A673 (cell line): ENCODE measurements around the gene MXRA8. TPM values are rescaled to one million over a fixed set of nuclear protein-coding genes. Genes with fewer than 3 reads are reported as not detected.

Experiments
- BruUV-seq: library from RNA; stranded (reverse); fragments of 400-500 nt; replicated peaks from 2 replicates; lab custom pipeline; 2021; lab: Mats Ljungman, UMichigan
- CTCF ChIA-PET: fragments of 300-600 bp; sonication (Branson Sonifier 250); formaldehyde crosslinking; loops from one replicate; lab custom pipeline; 2022; ENCODE audit warnings: antibody characterized with exemption; lab: Charles Lee
- POLR2A ChIA-PET: fragments of 300-600 bp; sonication (Branson Sonifier 250); formaldehyde crosslinking; loops from one replicate; lab custom pipeline; 2022; ENCODE audit warnings: antibody characterized with exemption; ENCODE audit not compliant: low non-redundant PET; lab: Charles Lee
- DNase-seq: peaks from one replicate; pipeline ENCODE4 v3.0.0-alpha.2; 2015; ENCODE audit warnings: low spot score
- H3K27ac ChIP-seq: fragments of 200-600 bp; sonication (generic); 2 replicates; pipeline ENCODE4 v1.5.1; 2016; ENCODE audit warnings: mixed run types, low read depth, mild to moderate bottlenecking, mixed read lengths, antibody characterized with exemption, low read length; ENCODE audit not compliant: poor library complexity, severe bottlenecking
- H3K27me3 ChIP-seq: fragments of 200-600 bp; sonication (generic); replicated peaks from 2 replicates; pipeline ENCODE4 v1.6.1; 2017; ENCODE audit warnings: mixed run types, low read depth, mild to moderate bottlenecking, mixed read lengths, antibody characterized with exemption, low read length; ENCODE audit not compliant: insufficient read depth, poor library complexity
- H3K36me3 ChIP-seq: fragments of 200-600 bp; sonication (generic); 2 replicates; pipeline ENCODE4 v1.6.1; 2016; ENCODE audit warnings: mixed run types, mild to moderate bottlenecking, mixed read lengths, antibody characterized with exemption, low read length; ENCODE audit not compliant: insufficient read depth, poor library complexity, severe bottlenecking
- H3K4me1 ChIP-seq: fragments of 200-600 bp; sonication (generic); 2 replicates; pipeline ENCODE4 v1.6.1; 2017; ENCODE audit warnings: mixed run types, mild to moderate bottlenecking, mixed read lengths, antibody characterized with exemption, low read length; ENCODE audit not compliant: insufficient read depth, poor library complexity, severe bottlenecking
- H3K4me3 ChIP-seq: fragments of 200-600 bp; sonication (generic); 2 replicates; pipeline ENCODE4 v1.5.1; 2016; ENCODE audit warnings: low read depth, mixed run types, mild to moderate bottlenecking, mixed read lengths, low read length; ENCODE audit not compliant: poor library complexity, severe bottlenecking
- H3K9me3 ChIP-seq: fragments of 200-600 bp; sonication (generic); 2 replicates; pipeline ENCODE4 v1.6.1; 2016; ENCODE audit warnings: mixed run types, low read depth, mild to moderate bottlenecking, mixed read lengths, antibody characterized with exemption, low read length; ENCODE audit not compliant: poor library complexity, severe bottlenecking
- EZH2 ChIP-seq: fragments of 200-600 bp; sonication (generic); IDR thresholded peaks from 2 replicates; pipeline ENCODE4 v1.6.1; 2017; ENCODE audit warnings: borderline replicate concordance, low read depth, mild to moderate bottlenecking, mixed read lengths, antibody characterized with exemption, low read length; ENCODE audit not compliant: poor library complexity, severe bottlenecking
- intact Hi-C: fragments of 100-400 bp; cut with micrococcal nuclease; formaldehyde crosslinking; loops from one replicate; pipeline ENCODE4 v1.10.0; 2022; ENCODE audit not compliant: unreplicated experiment
- total RNA-seq: library from RNA; stranded (reverse); gene quantifications from 2 replicates; pipeline ENCODE4 v1.2.3, GENCODE V29; 2021
- TF ChIP-seq, protein P1 (sequence below): fragments of 300-800, 200-600 bp; sonication (generic); conservative IDR thresholded peaks from 2 replicates; pipeline ENCODE4 v1.5.1; 2017; ENCODE audit warnings: low read depth, mild to moderate bottlenecking, antibody characterized with exemption, low read length, moderate library complexity, mixed read lengths

MXRA8 gene
- total RNA-seq, 1 experiment from 2014 or later, result 0.73 TPM

GRCh38 chr1:1352786-1353388 lies 5.5 kb downstream of the MXRA8 start:
- intact Hi-C loops, result no loop called here
- BruUV-seq, result no TSS peak

GRCh38 chr1:1351511-1352427 lies 6.6 kb downstream of the MXRA8 start:
- Histone ChIP-seq H3K36me3 (no peaks in the 10 kb centered on the region), H3K27me3 (peaks cover 5% of the 10 kb centered on the region), H3K27ac (no peak overlapping the region), H3K4me3 (no peak overlapping the region), H3K4me1 (peaks cover 3% of the 10 kb centered on the region), H3K9me3 (no peaks in the 10 kb centered on the region)
- CTCF ChIA-PET, result no interaction called here
- TF ChIP-seq, protein P1, sequence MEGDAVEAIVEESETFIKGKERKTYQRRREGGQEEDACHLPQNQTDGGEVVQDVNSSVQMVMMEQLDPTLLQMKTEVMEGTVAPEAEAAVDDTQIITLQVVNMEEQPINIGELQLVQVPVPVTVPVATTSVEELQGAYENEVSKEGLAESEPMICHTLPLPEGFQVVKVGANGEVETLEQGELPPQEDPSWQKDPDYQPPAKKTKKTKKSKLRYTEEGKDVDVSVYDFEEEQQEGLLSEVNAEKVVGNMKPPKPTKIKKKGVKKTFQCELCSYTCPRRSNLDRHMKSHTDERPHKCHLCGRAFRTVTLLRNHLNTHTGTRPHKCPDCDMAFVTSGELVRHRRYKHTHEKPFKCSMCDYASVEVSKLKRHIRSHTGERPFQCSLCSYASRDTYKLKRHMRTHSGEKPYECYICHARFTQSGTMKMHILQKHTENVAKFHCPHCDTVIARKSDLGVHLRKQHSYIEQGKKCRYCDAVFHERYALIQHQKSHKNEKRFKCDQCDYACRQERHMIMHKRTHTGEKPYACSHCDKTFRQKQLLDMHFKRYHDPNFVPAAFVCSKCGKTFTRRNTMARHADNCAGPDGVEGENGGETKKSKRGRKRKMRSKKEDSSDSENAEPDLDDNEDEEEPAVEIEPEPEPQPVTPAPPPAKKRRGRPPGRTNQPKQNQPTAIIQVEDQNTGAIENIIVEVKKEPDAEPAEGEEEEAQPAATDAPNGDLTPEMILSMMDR, result no peak
- no peak for TF ChIP-seq EZH2
- BruUV-seq, result no TSS peak
- POLR2A ChIA-PET, result no interaction called here
- intact Hi-C loops, result no loop called here
- DNase-seq, result no peak

More at GRCh38 chr1:1352786-1353388, 5.5 kb downstream of the MXRA8 start:
- DNase-seq, result no peak
- no peak for TF ChIP-seq EZH2
- TF ChIP-seq, protein P1, result no peak
- no peaks in the 10 kb centered on the region for H3K36me3 ChIP-seq
- no peaks in the 10 kb centered on the region for H3K4me1 ChIP-seq
- H3K27ac ChIP-seq, result no peak overlapping the region
- no peak overlapping the region for H3K4me3 ChIP-seq
- H3K27me3 ChIP-seq, result peaks cover 5% of the 10 kb centered on the region
- no peaks in the 10 kb centered on the region for H3K9me3 ChIP-seq
- ChIA-PET CTCF (no interaction called here), POLR2A (no interaction called here)

- Histone ChIP-seq H3K27ac (peak within 1 kb of the TSS; percentile 89), H3K4me3 (peak within 1 kb of the TSS; percentile 86), H3K4me1 (peaks cover 3% of the 10 kb centered on the region), H3K27me3 (peaks cover 5% of the 10 kb centered on the region), H3K36me3 (no peaks in the 10 kb centered on the region), H3K9me3 (no peaks in the 10 kb centered on the region)
- ChIA-PET POLR2A (no interaction called here), CTCF (no interaction called here)
- TF ChIP-seq EZH2, result no peak
- TF ChIP-seq, protein P1, result peak; percentile 50; the same call in 1 of the 2 replicates
- peak; percentile 80 for DNase-seq
- intact Hi-C loops, result no loop called here
- BruUV-seq, result no TSS peak
These were observed 8.9 kb downstream of the MXRA8 start, which contains the start of gene DVL1 for GRCh38 chr1:1349256-1350012. DVL1 (minus strand) TSS chr1:1349418; CDS start chr1:1349065, 353 bp downstream.
